ENCODE results near the gene FAXDC2.

DNA sequence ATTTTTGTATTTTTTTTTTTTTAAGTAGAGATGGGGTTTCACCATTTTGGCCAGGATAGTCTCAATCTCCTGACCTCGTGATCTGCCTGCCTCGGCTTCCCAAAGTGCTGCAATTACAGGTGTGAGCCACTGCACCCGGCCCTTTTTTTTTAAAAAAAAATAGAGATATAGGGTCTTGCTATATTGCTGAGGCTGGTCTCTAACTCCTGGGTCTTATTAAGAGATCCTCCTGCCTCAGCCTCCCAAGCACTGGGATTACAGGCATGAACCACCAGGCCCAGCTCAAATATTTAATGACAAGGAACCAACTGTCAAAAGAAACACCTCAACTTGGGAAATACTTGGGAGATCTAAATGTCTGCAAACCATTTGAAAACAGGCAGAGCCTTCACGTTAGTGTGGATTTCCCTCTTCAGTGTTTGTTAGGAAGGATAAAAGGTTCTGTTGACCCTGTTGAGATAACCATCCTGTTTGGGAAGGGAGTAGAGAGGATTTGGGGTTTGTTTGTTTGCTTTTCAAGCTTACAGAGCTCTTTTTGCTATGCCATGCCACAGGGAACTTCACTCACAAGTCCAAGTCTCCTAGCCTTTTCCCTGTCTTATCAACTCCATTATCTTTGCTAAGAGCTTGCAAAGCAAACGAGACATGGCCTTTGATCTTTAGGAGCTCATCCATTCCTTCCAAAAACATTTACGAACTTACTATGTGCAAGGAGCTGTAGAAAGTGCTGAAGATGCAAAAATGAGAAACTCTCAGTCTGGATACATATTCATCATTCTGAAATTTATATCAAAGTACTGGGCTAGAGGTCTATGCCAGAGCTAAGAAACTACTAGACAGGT lies 7.5 kb downstream of the FAXDC2 start:
- TF ChIP-seq SIRT6 (IDR thresholded peaks at IDR 0.05; ENCODE audit: low read length) (no peak), TAF1 (IDR thresholded peaks at IDR 0.05; ENCODE audit: low read depth, low read length) (no peak), POLR2AphosphoS5 (IDR thresholded peaks at IDR 0.05; ENCODE audit: low read depth, low read length) (no peak), TCF12 (IDR thresholded peaks at IDR 0.05; ENCODE audit: low read depth, low read length) (no peak), ZNF274 (IDR thresholded peaks at IDR 0.05; ENCODE audit: borderline replicate concordance, extremely low read depth, low read length) (no peak), CTBP2 (IDR thresholded peaks at IDR 0.05; ENCODE audit: borderline replicate concordance, insufficient read depth, insufficient read length, low read length) (no peak), JUN (IDR thresholded peaks at IDR 0.05; ENCODE audit: low read depth, low read length) (no peak), EZH2 (IDR thresholded peaks at IDR 0.05; ENCODE audit: low read depth, low read length, severe bottlenecking) (no peak)
- TF ChIP-seq, protein P1, sequence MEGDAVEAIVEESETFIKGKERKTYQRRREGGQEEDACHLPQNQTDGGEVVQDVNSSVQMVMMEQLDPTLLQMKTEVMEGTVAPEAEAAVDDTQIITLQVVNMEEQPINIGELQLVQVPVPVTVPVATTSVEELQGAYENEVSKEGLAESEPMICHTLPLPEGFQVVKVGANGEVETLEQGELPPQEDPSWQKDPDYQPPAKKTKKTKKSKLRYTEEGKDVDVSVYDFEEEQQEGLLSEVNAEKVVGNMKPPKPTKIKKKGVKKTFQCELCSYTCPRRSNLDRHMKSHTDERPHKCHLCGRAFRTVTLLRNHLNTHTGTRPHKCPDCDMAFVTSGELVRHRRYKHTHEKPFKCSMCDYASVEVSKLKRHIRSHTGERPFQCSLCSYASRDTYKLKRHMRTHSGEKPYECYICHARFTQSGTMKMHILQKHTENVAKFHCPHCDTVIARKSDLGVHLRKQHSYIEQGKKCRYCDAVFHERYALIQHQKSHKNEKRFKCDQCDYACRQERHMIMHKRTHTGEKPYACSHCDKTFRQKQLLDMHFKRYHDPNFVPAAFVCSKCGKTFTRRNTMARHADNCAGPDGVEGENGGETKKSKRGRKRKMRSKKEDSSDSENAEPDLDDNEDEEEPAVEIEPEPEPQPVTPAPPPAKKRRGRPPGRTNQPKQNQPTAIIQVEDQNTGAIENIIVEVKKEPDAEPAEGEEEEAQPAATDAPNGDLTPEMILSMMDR (IDR thresholded peaks at IDR 0.05; ENCODE audit: control extremely low read depth in 1 of 3, insufficient read depth in 1 of 3, low read depth in 1 of 3, low read length in 3 of 3) = no peak
- TF ChIP-seq, protein P2, sequence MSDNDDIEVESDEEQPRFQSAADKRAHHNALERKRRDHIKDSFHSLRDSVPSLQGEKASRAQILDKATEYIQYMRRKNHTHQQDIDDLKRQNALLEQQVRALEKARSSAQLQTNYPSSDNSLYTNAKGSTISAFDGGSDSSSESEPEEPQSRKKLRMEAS (IDR thresholded peaks at IDR 0.05) = no peak
